CD4-positive, alpha-beta T cell (primary cell): ENCODE measurements around the gene RAI1. TPM values are rescaled to one million over a fixed set of nuclear protein-coding genes. Genes with fewer than 3 reads are reported as not detected.
A peak's percentile ranks its signal among the peaks of the same experiment; 100 is the strongest.

ENCODE experiments used
- ATAC-seq: fragments of 200-7000 bp; cut with Tn5 transposase; one replicate; pipeline ENCODE4 v1.10.0; 2022; ENCODE audit warnings: mild to moderate bottlenecking; ENCODE audit not compliant: poor library complexity
- CTCF ChIA-PET: fragments of 350-600 bp; sonication (Branson Sonifier 250); formaldehyde crosslinking; loops from one replicate; lab custom pipeline; 2021; ENCODE audit warnings: antibody characterized with exemption, inconsistent platforms; lab: Charles Lee
- POLR2A ChIA-PET: fragments of 350-600 bp; sonication (Branson Sonifier 250); formaldehyde crosslinking; loops from one replicate; lab custom pipeline; 2021; ENCODE audit warnings: antibody characterized with exemption, inconsistent platforms; lab: Charles Lee
- DNase-seq, 14 experiments: peaks; one replicate each; pipeline ENCODE4 v3.0.0-alpha.2; 2013 to 2020; ENCODE audit warnings: mixed read lengths in 2 of 14
- H3K27ac ChIP-seq, 2 donors: one replicate each; pipeline versions ENCODE4 v1.5.1 to v1.7.0; 2013; ENCODE audit warnings: low read length in 2 of 2, low read depth in 1 of 2, mild to moderate bottlenecking in 1 of 2
- H3K27me3 ChIP-seq, 2 experiments: 1 replicate in 1 of 2; 2 replicates in 1 of 2; pipeline versions ENCODE4 v1.6.1 to v1.7.0; 2013; ENCODE audit warnings: low read length in 2 of 2, control low read depth in 1 of 2, mild to moderate bottlenecking in 1 of 2, moderate library complexity in 1 of 2; ENCODE audit not compliant: insufficient read depth in 2 of 2, control insufficient read depth in 1 of 2
- H3K36me3 ChIP-seq: one replicate; pipeline ENCODE4 v1.6.1; 2013; ENCODE audit warnings: low read length, control low read depth; ENCODE audit not compliant: insufficient read depth
- H3K4me1 ChIP-seq: one replicate; pipeline ENCODE4 v1.6.1; 2013; ENCODE audit warnings: low read length, control low read depth; ENCODE audit not compliant: insufficient read depth
- H3K4me3 ChIP-seq: one replicate; pipeline ENCODE4 v1.5.1; 2013; ENCODE audit warnings: mild to moderate bottlenecking, low read length, moderate library complexity
- H3K9me3 ChIP-seq, 2 experiments: 1 replicate in 1 of 2; 2 replicates in 1 of 2; pipeline versions ENCODE4 v1.6.1 to v1.7.0; 2013; ENCODE audit warnings: low read length in 2 of 2, mild to moderate bottlenecking in 2 of 2, control low read depth in 1 of 2, moderate library complexity in 1 of 2; ENCODE audit not compliant: control insufficient read depth in 1 of 2, insufficient read depth in 1 of 2
- H3K27ac Mint-ChIP-seq: one replicate; pipeline ENCODE4 v1.8.0; 2020; ENCODE audit warnings: mixed read lengths
- H3K27me3 Mint-ChIP-seq: one replicate; pipeline ENCODE4 v1.8.0; 2021; ENCODE audit warnings: mixed read lengths
- H3K36me3 Mint-ChIP-seq: one replicate; pipeline ENCODE4 v1.8.0; 2021; ENCODE audit warnings: low read depth, mixed read lengths
- H3K4me1 Mint-ChIP-seq: one replicate; pipeline ENCODE4 v1.8.0; 2021; ENCODE audit warnings: low read depth, mixed read lengths
- H3K4me3 Mint-ChIP-seq: one replicate; pipeline ENCODE4 v1.8.0; 2020; ENCODE audit warnings: mild to moderate bottlenecking, mixed read lengths
- H3K9me3 Mint-ChIP-seq: one replicate; pipeline ENCODE4 v1.8.0; 2020; ENCODE audit warnings: mixed read lengths
- CTCF ChIP-seq: fragments of 200-600 bp; IDR thresholded peaks from one replicate; pipeline ENCODE4 v1.8.0; 2022; ENCODE audit warnings: antibody characterized with exemption, mild to moderate bottlenecking
- intact Hi-C, 2 experiments: fragments of 100-400 bp; cut with DNase I in 1 of 2; cut with micrococcal nuclease in 1 of 2; formaldehyde crosslinking; loops; one replicate each; pipeline versions ENCODE4 v1.15.1 to v1.9.0; 2023 to 2025; cut with DNase I, micrococcal nuclease
- total RNA-seq, 174 experiments: library from RNA in 2 of 174; stranded (reverse) in 2 of 174; gene quantifications; one replicate each; pipeline ENCODE4 v1.2.3 and lab custom pipeline; 2021 to 2026

Gene RAI1
- total RNA-seq, 2 experiments from 2014 or later: 19.3 to 25.2 TPM

- POLR2A ChIA-PET: interaction anchor here (0.8 to 3.2 kb wide), 2 partner anchors 11 to 85 kb away, joined by 3 to 10 read pairs; no protein-coding TSS in a partner anchor
- Histone ChIP-seq H3K27me3 (no peaks in the 10 kb centered on the region), H3K36me3 (peaks cover 16% of the 10 kb centered on the region), H3K4me1 (peaks cover 89% of the 10 kb centered on the region), H3K9me3 (no peaks in the 10 kb centered on the region), H3K27ac (peak overlapping the region; percentile 87 to 88), H3K4me3 (no peak overlapping the region)
- intact Hi-C loops: loop anchor here (1.0 to 5.0 kb wide), 2 partner anchors 9 to 152 kb away; no protein-coding TSS in a partner anchor
- peak in 1 of 14 experiments; percentile 33 for DNase-seq
- no peak for ATAC-seq
- TF ChIP-seq CTCF: no peak
- Mint-ChIP-seq H3K27ac (peak overlapping the region; percentile 98), H3K4me1 (peaks cover 87% of the 10 kb centered on the region), H3K4me3 (peak overlapping the region; percentile 62), H3K27me3 (no peaks in the 10 kb centered on the region), H3K36me3 (peaks cover 6% of the 10 kb centered on the region), H3K9me3 (no peaks in the 10 kb centered on the region)
- CTCF ChIA-PET: interaction anchor here (2.1 kb wide), 1 partner anchor 11 kb away, joined by 6 read pairs; no protein-coding TSS in a partner anchor
These were observed 143.7 kb downstream of the RAI1 start for GRCh38 chr17:17824783-17825614.

- Mint-ChIP-seq H3K27ac (peak overlapping the region; percentile 98), H3K36me3 (peaks cover 4% of the 10 kb centered on the region), H3K4me3 (peak overlapping the region; percentile 67), H3K9me3 (no peaks in the 10 kb centered on the region), H3K27me3 (no peaks in the 10 kb centered on the region), H3K4me1 (peaks cover 84% of the 10 kb centered on the region)
- intact Hi-C loops: no loop called here
- H3K36me3 ChIP-seq: peaks cover 19% of the 10 kb centered on the region
- ATAC-seq (no peak), DNase-seq (peak in 2 of 14 experiments; percentile 19 to 54)
- H3K27ac ChIP-seq: peak overlapping the region; percentile 25 to 68
- no peaks in the 10 kb centered on the region for H3K27me3 ChIP-seq
- ChIA-PET POLR2A (interaction anchor here (0.6 to 3.2 kb wide), 3 partner anchors 9 to 237 kb away, joined by 3 to 10 read pairs (median 3); no protein-coding TSS in a partner anchor), CTCF (interaction anchor here (1.4 to 2.1 kb wide), 2 partner anchors 10 to 14 kb away, joined by 3 to 6 read pairs; no protein-coding TSS in a partner anchor)
- no peak for TF ChIP-seq CTCF
- H3K4me1 ChIP-seq: peaks cover 87% of the 10 kb centered on the region
- no peak overlapping the region for H3K4me3 ChIP-seq
- H3K9me3 ChIP-seq: no peaks in the 10 kb centered on the region
These were observed 145.1 kb downstream of the RAI1 start for GRCh38 chr17:17826342-17826713.

DNA sequence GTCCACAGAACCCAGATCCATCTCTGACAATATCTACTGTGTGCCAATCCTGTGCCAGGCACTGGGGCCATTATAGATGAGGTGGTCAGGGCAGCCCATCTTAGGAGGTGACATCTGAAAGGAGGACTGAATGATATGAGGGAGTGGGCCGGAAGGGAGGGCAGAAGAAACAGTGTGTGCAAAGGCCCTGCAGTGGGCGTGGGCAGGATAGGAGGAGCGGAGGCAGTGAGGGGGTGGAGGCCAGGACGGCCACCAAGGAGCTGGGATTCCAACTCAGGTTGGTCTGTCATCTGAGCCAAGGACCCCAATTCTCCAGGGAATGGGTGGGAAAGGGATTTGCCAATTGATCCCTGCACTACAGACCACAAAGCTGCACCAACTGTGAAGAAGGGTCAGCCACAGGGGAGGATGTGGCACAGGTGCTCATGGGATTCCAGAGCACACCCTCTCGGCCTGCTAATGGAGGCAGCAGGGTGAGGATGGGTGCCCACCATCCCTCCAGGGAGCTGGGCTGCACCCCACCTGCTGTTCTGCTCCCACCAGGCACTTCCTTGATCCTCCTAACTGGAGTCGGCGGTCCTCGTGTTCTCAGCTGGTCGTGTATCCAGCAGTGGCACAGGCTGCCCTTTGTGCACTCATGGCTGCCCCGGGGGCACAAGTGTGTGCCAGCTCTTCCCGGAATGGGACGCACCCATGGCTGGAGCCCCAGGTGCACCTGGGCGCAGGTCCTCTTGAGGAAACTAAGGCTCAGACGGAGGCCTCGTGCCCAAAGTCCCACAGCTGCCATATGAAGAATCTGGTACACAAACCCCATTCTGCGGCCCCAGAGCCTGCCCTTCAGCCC, 145.9 kb downstream of the RAI1 start:
- peak overlapping the region; percentile 67 for H3K4me3 Mint-ChIP-seq
- Histone ChIP-seq H3K27me3 (no peaks in the 10 kb centered on the region), H3K9me3 (no peaks in the 10 kb centered on the region), H3K4me3 (no peak overlapping the region), H3K36me3 (peaks cover 19% of the 10 kb centered on the region), H3K4me1 (peaks cover 87% of the 10 kb centered on the region), H3K27ac (peak overlapping the region; percentile 25 to 68)
- peaks cover 77% of the 10 kb centered on the region for H3K4me1 Mint-ChIP-seq
- intact Hi-C loops: no loop called here
- H3K27me3 Mint-ChIP-seq: no peaks in the 10 kb centered on the region
- ChIA-PET POLR2A (interaction anchor here (0.6 to 3.2 kb wide), 2 partner anchors 9 to 238 kb away, joined by 3 to 10 read pairs; no protein-coding TSS in a partner anchor), CTCF (interaction anchor here (1.4 kb wide), 1 partner anchor 13 kb away, joined by 3 read pairs; no protein-coding TSS in a partner anchor)
- TF ChIP-seq CTCF: no peak
- ATAC-seq (no peak), DNase-seq (no peak)
- peaks cover 7% of the 10 kb centered on the region for H3K36me3 Mint-ChIP-seq
- H3K27ac Mint-ChIP-seq: peak overlapping the region; percentile 98
- no peaks in the 10 kb centered on the region for H3K9me3 Mint-ChIP-seq
